Stimulated activated CD4-positive, alpha-beta T cell treated with anti-CD3 and anti-CD28 coated beads, Interleukin-1b, Interleukin-23, amount 100 ng/mL, for 4 hours (primary cell): ENCODE measurements around the gene SYCP2.

ENCODE experiments used
- DNase-seq, 2 donors: peaks; one replicate each; pipeline ENCODE4 v3.0.0-alpha.2; 2020; ENCODE audit warnings: low read depth in 2 of 2

SYCP2 gene

DNA sequence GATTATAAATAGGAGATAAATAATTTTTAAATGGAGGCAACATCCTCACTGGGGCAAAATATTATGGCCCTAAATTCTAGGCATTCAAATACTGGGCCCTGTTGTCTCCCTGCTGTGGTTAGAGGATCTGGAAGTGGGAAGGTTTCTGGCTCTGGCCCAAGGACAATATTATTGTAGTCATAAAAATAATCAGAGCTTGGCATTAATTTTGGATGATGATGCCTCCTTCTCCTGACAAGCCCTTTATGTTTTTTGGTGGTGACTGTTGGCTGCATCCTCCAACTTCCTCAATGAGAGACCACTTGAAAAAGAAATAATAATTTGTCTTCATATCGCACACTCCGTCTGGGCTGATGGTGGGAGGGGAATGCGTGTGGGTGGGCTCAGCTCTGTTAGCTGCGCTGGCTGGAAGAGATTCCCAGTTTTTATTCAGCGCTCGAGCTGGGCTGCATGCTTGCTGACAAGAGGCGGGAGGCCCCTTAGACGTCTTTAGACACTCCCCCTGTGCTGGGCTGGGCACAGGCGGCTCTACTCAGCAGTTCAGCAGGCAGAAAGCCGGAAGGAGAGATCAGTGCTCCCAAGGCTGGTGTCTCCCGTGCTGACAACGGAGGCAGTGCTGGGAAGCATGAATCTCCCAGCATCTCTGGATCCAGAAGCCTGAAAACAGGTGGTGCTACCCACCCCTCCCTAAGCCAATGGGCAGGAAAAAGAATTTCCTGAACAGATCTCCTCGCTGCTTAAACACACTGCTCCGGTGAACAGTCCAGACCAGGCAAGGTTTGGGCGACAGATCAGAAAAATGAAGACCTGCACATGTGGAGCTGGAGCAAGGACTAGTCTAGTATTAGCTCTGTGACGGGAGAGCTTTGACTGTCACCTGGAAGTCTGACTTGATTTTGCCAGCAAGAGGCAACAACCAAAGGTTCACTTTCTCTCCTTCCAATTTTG, 97.7 kb downstream of the SYCP2 start:
- no peak for DNase-seq

DNA sequence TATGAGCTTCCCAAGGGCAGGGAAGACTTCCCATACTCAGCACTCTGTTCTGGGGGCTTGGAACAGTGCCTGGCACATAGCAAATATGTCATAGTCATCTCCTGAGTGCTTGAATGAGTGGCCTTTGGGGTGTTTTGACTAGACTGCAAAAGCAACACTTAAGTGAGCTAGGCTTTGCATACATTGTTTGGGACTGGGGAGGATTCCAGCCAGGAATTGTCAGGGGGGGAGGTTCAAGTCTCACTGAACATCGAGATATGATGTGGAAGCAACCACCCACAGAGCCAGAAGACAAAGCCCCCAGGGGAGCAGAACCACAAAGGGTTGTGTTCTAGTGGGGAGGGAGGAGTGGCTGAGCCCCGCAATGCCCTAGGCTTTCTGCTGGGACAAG, 98.4 kb downstream of the SYCP2 start:
- DNase-seq = no peak

- no peak for DNase-seq
Observed at GRCh38 chr20:59832406-59833363, 100.8 kb downstream of the SYCP2 start.

DNA sequence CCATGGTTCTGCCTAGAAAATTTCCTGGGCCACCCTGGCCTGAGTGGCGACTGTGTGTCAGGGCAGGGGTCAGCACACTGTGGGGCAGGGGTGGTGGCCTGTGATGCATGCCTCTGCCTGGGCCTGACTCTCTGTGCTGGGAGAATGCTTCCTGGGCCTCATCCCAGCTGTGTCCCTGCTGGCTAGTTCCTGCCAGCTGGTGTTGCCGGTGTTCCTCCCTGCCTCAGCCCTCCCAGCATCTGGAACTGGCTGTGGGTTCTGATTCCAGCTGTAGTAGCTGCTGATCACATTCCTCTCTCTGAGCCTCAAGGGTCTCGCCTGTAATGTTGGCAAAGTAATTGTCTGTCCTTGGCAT, 101.5 kb downstream of the SYCP2 start:
- DNase-seq = no peak

- DNase-seq = no peak
Observed at GRCh38 chr20:59831024-59831915, 102.2 kb downstream of the SYCP2 start.

DNA sequence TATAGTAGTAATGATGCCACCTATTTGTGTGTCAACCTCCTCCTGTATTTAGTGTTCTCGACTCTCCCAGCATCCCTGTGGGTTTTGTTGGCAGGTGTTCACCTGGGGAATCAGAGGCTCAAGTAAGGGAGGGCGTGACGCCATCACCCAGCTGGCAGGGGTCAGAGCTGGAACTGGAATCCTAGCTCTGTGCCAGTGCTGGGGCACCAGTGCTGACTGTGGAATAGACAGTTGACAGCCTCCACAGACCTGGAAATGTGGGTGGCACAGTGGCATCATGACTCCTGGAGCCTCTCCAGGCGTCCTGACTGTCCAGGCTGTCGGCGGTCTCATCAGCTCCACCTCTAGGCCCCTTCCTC, 102.8 kb downstream of the SYCP2 start:
- no peak for DNase-seq

GRCh38 chr20:59829786-59830664, 103.4 kb downstream of the SYCP2 start:
- no peak for DNase-seq

DNA sequence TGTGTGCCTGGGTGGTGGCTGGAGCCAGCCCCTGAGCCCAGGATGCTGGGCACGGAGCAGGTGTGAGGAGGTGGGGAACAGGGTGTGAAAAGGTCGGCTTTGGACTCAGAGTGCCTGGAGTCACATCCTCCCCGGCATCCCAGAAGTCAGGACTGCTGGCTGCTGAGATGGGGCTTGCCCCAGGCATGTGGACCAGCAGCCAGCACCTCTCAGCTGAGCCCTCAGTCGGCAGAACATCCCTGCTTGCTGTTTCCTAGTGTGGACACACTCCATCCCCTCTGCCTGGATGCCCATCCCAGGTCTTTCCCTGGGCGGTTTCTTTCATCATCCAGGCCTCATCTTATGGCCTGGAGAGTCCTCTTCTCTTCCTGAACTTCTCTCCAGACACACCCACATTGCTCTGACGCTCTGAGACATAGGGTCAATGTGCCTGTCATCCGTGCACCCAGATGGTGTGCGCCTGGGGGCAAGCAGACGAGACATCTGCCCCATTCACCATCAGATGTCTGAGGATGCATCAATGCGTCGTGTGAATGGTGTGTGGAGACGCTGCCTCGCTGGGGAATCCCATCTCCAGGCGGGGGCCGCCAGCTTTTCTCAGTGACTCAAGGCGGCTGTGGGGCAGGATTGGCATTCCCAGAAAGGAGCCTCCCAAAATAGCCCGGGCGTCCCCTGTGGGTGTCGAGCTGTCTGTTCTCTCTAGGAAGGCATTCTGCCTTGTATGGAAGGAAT, 104.2 kb downstream of the SYCP2 start:
- no peak for DNase-seq

GRCh38 chr20:59828125-59829053, 105.0 kb downstream of the SYCP2 start:
- no peak for DNase-seq

DNA sequence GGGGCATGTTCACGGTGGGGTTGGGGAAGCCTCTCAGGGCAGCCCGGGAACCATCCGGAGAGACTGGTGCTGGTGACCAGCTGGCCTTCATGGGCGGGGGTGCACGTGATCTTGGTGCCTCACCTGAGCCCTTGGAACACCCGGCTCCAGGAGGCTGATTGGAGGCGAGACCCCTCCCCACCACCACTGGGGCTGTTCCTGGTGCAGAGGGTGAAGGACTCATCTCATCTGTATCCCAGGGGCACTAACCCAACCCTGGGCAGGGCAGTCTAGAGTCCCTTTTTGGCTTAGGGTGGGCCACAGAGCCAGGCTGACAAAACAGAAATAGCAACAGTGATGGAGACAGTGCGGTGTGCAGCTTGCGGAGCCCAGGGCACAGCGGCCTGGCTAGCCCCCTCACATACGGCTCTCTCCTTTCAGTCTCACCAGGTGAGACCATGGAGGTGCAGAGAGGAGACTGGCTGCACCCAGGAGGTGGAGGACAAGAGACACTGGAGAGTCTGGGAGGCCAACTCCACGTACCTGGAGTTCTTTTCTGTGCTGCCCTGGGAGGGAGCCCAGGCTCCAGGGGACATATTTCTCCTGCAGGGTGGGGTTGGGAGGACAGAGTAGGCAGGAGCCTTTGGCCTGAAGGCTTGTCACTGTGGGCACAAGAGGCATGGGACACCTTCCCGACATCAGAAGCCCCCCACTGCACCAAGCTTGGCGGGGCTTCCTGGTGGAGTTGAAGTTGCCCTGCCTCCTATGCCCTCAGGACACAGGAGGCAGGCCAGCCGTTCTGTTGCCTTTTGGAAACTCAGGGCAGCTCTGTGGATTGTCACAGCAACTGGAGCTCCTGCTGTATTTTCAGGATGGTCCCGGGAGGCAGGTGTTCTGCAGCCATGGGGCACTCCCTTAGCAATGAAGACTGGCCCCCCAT, 106.0 kb downstream of the SYCP2 start:
- no peak for DNase-seq

- no peak for DNase-seq
Observed at GRCh38 chr20:59825944-59826759, 107.3 kb downstream of the SYCP2 start.

DNA sequence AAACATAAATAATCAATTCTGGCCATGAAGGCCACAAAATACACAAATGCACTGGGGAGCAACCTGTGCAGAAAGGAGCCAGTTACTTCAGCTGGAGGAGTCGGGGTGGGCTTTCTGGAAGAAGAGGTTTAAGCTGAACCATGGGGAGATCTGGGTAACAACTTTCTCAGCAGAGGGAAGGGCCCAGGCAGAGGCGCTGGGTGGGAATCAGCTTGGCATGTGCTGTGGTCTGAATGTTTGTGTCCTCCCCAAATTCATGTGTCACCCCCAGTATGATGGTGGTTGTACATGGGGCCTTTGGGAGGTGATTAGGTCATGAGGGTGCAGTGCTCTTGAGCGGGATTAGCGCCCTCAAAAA, 107.9 kb downstream of the SYCP2 start:
- DNase-seq = no peak

- no peak for DNase-seq
Observed at GRCh38 chr20:59824711-59825562, 108.5 kb downstream of the SYCP2 start.

DNA sequence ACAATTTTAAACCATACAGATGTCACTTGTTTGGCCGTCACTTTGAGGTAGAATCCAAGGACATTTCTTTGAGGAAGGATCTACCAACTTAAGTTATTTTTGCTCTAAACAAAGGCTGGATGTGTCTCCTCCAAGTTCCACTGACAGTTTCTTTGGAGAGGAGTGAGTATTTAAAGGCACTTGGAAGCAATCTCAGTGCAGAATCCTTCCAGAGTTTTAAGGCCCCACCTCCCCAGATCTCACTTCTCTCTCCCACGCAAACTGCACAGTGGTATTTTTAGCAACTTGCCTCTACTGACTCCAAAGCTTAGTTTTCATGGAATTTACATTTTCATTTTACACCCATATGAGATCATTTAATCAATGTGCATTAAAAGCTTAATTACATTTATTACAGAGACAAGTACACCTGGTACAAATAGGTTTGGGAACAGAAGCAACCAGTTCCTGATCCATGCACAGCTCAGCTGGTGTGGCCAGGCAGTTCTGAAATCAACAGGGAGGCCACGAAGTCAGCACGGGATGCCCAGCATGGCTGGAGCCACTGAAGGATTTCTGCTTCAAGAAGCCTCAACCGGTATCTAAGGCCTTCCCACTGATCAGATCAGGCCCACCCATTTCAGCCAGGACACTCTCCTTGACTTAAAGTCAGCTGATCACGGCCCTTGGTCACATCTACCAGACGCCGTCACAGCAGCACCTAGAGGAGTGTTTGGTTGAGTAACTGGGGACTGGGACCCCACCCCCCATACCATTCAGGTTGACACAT, 109.8 kb downstream of the SYCP2 start:
- DNase-seq = no peak

GRCh38 chr20:59823030-59823423, 110.4 kb downstream of the SYCP2 start:
- DNase-seq = no peak
